SW 1271 (cell line): ENCODE data around the gene PNMA8A.
"Not testable (repeated sequence)": the region's sequence is repeated elsewhere in the genome, so short reads cannot be mapped to it uniquely, and the experiment has no call there.

Source experiments
- DNase-seq, 2 experiments: peaks; one replicate each; lab custom pipeline; 2025; lab: John Stamatoyannopoulos, UW

Gene PNMA8A, protein sequence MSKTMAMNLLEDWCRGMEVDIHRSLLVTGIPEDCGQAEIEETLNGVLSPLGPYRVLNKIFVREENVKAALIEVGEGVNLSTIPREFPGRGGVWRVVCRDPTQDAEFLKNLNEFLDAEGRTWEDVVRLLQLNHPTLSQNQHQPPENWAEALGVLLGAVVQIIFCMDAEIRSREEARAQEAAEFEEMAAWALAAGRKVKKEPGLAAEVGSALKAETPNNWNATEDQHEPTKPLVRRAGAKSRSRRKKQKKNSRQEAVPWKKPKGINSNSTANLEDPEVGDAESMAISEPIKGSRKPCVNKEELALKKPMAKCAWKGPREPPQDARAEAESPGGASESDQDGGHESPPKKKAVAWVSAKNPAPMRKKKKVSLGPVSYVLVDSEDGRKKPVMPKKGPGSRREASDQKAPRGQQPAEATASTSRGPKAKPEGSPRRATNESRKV

DNA sequence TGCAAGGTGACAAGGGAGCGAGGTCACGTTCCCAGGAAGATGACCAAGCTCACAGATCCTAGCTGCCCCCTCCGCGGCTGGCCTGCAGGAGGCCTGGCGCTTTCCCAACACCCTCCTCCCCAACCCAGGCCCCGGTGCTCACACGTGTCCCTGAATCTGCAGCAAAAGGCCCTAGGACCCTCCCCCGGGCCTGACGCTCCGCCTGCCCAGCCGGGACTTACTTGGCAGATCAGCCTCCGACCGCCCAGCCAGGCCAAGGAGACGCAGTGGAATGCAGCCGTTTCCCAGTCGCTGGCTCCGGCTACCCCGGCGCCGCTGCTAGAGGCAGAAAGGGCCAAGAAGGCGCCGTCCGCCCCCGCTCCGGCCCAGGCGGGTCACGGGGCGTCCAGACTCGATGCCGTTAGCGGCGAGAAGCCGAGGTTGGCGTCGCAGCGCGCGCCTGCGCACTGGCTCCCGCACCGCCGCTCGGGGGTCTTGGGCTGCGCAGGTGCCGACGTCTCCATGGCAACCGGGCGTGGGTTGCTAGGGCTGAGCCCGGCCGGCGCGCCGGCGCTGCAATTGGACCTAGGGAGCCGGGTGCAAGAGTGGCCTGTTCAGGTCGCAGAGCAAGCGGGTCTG, at the start of gene PNMA8A:
TSS of gene PNMA8A (minus strand) at position 448 of the 618 bp plus-strand sequence. CDS start 528 bp downstream, outside the sequence.
- no peak for DNase-seq

DNA sequence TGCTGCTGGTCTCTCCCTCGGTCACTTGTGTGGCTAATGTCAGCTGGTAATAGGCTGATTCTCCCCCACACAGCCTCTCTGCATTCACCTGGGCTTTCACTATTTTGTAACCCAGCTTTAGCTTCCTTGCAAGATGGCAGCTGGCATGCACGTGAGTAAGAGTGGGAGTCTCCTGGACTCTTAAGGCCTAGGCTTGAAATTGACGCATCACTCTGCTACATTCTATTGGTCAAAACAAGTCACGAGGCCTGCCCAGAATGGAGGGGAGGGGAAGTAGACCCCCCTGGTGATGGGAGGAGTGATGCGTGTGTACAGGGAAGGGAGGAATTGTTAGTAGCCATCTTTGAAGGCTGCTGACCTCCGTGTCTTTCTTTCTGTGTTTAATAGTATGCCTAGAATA, 49.3 kb upstream of the PNMA8A start:
- DNase-seq: no peak

DNA sequence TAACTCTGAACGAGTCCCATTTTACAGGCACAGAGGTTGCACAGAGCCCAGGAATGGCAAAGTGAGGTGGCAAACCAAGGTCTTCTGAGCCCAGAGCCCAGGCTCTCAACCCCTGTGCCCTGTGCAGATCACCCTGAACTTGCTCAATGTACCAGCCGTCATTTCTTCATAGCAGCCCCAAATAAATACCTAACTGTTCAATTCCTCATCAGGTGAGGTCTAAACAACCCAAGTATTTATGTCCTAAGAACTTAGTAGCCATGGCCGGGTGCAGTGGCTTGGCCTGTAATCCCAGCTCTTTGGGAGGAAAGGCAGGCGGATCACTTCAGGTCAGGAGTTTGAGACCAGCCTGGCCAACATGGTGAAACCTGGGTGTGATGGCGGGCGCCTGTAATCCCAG, 46.1 kb upstream of the PNMA8A start:
- DNase-seq: no peak

DNA sequence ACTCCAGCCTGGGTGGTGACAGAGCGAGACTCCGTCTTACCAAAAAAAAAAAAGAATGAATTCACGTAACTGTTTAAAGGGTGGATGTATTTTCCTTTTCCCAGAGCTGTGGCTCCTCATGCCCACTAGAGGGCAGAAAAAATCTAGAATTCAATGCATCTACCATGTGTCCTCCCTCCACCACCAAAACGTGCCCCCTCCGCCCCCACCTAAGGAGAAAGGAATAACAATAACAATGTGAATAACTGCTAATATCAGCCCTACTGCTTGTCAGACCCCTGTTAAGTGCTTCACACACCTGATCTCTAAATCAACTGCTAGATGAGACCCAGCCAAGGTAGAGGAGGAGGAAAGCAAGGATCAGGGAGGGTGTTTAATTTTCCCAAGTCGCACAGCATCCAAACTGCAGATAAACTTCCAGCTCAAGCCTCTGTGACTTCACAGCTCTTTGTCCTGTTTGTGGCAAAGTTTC, 44.6 kb upstream of the PNMA8A start:
- peak in 1 of 2 experiments; percentile 34 for DNase-seq

DNA sequence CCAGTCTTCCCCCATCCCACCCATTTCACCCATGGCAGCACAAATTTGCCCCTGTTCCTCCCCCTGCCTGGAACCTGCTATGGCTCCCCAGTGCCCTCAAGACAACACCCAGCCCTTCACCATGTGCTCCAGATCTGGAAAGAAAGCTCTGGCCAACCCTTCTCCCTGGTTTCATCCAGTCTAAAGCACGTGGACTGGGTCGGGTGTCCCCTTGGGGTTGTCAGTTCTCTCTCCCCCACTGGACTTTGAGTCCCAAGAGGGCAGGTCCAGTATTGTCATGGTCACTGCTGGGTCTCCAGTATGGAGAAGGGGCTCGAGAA, 43.9 kb upstream of the PNMA8A start:
- no peak for DNase-seq

DNA sequence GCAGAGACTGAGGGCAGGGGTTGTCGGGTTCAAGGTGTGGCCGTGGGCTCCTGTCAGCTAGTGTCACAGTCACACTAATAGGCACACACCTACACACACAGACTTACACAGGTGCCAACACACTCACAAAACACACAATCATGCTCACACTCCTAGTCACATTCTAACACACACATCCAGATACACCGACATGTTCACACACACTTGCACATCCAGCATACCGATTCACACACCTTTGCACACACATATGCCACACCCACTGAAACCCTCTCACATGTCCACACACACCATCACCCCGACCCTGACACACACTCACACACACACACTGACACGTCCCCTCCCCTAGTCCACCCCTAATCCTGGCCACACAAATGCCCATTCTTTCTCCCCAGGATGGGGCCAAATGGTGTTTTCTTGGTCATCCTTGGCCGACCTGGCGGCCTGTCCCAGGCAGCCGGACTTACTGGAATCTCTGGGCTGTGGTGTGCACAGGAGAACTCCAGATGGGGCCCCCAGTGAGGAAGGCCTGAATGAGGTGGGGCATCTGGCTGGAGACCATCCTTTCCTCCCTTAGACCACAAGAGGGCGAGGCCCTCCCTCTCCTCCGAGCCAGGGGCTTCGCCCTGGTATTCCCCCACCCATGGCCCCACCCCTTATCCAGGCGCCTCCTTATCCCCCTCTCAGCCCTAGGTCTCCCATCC, 43.4 kb upstream of the PNMA8A start:
- no peak for DNase-seq

DNA sequence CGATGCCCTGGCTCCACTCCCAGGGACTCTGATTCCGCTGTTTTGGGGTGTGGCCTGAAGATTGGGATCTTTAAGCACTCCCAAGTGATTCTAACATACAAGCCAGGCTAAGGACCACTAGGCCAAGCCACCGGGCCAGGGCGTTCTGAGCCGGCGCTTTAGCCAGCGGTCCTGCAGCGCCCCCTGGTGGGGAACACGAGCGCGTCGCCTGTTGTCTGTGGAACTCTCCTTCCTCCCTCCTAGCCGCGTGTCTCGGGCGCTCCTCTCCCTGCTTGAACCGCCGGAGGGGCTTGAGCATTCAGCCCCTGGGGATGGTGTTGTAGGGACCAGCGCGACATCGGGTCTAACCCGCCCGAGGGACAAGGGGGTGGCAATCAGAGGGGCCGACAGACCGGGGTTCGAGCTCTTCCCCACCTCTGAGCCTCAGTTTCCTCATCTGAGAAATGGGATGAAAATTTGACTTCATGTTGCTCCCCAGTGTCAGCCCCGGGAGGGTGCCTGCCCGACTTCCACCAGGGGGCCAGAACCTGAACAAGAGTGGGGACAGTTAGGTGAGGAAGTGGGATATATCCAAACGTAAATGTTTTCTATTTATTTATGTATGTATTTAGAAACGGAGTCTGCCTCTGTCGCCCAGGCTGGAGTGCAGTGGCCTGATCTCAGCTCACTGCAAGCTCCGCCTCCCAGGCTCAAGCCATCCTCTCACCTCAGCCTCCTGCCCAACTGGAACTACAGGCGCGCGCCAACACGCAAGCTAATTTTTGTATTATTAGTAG, 42.3 kb upstream of the PNMA8A start:
- DNase-seq: no peak

DNA sequence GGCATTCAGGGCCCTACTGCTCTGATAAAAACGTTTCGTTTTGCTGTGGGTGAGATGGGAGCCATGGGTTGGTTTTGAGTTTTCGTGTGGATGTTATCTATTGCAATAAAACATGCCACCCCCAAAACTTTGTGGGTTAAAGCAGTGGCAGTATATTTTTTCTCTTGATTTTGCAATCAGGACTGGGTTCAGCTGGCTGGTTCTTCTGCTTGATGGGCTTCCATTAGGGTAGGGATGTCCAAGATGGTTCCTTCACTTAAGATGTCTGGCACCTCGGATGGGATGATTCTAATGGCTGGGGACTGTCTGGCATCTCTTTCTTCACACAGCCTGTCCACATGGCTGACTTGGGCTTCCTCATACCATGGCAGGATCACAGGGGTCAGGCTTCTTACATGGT, 39.9 kb upstream of the PNMA8A start:
- no peak for DNase-seq

DNA sequence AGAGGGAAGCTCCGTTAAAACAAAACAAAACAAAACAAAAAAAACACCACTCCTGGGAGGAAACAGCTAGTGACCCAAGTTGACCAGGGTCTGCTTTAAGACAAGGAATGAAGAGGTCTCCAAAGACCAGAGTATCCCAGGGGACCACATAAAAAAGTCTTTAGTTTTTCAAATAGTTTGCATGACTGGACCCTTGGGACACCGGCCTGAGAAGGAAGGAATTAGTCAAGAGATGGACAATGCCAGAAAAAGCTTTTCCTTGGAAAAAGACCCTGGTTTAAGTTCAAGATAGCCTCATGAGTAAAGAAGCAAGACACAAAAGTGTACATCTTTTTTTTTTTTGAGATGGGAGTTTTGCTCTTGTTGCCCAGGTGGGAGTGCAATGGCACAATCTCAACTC, 36.8 kb upstream of the PNMA8A start:
- DNase-seq: no peak

DNA sequence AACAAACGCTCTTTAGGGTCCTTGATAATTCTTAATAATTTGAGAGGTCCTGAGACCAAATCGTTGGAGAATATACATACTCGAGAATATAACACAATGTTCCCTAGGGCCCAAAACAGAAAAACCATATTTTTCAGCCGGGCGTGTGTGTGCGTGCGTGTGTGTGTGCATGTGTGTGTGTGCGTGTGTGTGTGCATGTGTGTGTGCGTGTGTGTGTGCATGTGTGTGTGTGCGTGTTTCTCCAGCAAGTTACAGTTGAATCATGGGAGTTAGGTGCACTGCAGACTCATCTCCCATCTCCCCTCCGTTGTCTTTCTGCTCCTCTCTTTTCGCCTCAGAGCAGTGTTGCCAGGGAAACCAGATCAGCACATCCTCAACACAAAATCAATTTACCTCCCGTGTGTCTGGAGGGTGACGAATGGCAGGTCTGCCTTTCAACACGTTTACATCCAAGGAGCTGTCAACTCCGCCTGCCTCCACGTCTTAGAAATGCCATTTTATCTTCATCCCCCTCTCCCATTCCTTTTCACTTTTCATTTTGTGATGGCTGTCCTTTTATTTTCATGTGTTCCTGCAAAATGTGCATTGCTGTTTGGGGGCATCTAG, 32.6 kb upstream of the PNMA8A start:
- DNase-seq: no peak

DNA sequence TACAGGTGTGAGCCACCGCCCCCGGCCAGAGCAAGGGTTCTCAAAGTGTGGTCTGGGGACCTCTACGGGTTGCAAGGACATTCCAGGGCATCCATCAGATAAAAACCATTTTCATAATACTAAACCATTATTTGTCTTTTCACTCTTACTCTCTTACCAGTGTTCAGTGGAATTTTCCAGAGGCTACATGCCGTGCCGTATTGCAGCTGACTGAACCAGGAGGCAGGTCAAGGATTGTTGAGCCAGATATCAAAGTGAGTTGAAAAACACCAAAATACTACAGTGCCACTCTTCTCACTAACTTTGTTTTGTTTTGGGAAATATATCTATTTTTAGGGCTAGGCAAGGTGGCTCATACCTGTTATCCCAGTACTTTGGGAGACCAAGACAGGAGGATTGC, 31.5 kb upstream of the PNMA8A start:
- DNase-seq: no peak

DNA sequence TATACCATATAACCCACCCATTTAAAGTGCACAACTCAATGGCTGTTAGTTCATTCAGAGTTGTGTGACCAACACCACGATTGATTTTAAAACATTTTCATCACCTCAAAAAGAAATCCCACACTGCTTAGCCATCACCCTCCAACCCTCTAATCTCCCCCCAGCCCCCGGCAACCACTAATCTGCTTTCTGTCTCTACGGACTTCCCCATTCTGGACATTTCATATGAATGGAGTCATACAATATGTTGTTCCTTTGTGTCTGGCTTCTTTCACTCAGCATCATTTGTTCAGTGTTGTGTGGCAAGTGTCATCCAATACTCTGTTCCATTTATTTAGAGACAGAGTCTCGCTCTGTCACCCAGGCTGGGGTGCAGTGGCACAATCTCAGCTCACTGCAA, 28.3 kb upstream of the PNMA8A start:
- no peak for DNase-seq

DNA sequence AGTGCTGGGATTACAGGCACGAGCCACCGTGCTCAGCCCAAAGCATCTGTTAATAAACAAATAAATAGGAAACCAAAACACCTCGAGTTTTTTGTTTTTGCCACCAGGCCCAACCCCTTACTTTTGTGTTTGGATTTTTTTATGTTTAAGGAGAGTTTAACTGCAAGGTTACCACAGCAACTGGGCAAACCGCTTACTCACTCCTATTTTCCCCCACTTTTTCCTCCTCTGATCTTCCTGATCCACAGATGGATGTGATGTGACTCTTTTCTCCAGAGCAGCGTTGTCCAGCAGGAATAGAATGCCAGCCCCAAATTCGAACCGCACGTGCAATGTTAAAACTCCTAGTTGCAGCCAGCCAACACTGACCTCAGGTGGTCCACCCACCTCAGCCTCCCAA, 26.4 kb upstream of the PNMA8A start:
- DNase-seq: no peak

DNA sequence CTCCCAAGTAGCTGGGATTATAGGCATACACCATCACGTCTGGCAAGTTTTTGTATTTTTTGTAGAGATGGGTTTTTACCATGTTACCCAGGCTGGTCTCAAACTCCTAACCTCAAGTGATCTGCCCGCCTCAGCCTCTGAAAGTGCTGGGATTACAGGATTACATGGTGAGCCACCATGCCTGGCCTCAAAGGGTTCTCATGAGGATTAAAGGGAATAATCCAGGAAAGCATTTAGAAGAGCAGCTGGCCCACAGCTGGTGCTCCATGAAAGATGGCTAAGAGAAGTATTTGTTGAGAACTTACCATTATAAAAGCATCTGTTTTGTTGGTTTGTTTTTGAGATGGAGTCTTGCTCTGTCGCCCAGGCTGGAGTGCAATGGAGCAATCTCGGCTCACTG, 25.5 kb upstream of the PNMA8A start:
- not testable (repeated sequence) for DNase-seq

DNA sequence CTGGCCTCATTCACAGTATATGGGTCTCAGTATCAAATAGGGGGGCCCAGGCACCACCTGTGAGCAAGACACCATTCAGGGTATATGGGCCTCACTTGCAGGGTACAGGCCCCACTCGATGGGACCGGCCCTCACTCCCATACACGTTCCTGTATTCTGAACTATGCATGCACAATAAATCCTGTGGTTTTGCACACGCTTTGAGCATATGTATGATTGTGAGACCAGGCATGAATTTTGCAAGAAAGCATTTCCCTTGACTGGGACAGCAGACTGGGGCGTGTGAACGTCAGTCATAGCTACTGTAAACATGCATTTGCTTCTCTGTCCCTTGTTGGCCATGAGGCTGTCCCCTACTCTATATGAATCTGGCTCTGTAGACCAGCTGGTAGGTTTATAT, 24.9 kb upstream of the PNMA8A start:
- no peak for DNase-seq

DNA sequence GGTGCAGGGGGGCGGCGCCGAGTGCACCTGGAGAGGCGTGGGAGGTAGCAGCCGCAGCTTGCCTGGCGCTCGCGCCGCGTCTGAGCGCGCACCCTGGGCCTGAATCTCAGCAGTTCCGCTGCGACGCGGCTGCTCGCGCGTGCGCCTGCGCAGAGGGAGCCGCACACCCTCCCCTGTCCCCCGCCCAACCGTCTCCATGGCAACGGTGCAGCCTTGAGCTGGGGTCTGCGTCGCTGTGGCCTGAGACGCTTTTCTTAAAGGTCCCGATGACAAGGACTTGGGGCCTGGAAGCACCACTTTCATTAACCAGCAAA, 24.4 kb upstream of the PNMA8A start, which contains the start of gene PNMA8B:
TSS of gene PNMA8B (minus strand) at position 82 of the 314 bp plus-strand sequence. CDS start 402 bp downstream, outside the sequence.
- no peak for DNase-seq

DNA sequence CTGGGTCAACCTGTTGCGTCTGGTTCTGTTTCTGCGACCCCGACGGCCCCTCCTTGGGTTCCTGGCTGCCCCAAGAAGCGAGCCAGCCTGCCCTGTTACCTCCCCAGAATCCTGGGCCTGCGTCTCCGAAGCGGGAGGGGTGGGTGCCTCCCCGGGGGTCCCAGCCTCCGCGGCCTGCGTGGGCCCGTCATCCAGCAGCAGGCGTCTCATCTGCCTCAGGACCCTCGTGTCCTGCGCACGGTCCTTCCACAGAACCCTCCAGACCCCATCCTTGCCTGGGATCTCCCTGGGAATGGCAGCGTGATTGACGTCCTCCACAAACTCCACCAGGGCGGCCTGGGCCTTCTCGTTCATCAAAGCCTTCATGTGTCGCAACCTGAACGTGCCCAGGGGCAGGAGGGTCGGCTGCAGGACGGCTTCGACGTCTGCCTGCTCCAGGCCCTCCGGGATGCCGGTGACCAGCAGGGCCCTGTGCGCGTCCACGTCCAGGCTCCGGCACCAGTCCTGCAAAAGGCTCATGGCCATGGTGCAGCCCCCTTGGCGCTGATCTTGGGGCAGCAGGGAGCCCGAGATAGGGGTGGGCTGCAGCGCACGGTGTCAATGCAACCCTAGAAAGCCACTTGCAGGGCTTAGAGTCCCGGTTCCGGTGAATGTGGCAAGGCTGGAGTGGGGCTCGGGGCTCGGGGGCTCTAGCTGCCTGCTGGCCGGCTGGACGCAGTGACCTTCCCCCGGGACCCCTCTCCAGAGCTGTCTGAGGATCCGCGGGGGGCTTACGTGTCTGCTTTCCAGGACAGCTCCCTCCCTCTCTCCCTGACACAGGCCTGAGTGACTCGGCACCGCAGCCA, 23.8 kb upstream of the PNMA8A start:
- DNase-seq: no peak

DNA sequence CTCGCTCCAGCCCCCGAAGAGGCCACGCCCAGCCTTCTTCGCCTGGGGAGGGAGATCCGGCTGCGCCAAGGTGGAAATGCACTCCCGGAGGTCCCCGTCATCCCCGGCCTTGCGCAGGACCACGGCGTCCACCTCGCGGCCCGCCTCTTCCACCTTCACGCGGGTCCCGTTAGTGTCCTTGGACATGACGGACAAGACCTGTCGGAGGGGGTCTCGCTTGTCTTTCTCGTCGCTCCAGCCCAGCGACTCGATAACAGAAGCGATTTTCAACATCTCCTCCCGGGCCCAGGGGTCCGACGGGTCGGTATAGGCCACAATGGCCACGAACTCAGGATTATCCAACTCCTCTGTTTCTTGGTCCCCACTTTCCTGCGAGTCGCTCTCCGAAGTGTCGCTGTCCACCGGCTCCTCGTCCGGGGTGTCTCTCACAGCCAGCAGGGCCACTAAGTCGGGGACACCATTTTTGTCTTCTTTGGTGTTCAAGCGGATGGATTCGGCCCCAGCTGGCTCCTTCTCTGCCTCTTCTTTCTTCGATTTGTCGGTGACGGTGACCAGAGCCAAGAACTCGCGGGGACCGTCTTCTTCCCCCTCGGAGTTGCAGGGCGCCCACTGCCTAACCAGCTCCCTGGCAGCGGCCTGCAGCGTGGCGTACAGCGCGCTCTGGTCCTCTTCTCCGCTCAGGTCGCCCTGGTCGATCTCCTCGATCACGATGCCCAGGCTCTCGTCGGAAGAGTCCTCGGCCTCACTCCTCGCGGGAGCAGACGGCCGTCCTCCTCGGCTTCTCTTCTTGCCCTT, 23.0 kb upstream of the PNMA8A start:
- DNase-seq: no peak

DNA sequence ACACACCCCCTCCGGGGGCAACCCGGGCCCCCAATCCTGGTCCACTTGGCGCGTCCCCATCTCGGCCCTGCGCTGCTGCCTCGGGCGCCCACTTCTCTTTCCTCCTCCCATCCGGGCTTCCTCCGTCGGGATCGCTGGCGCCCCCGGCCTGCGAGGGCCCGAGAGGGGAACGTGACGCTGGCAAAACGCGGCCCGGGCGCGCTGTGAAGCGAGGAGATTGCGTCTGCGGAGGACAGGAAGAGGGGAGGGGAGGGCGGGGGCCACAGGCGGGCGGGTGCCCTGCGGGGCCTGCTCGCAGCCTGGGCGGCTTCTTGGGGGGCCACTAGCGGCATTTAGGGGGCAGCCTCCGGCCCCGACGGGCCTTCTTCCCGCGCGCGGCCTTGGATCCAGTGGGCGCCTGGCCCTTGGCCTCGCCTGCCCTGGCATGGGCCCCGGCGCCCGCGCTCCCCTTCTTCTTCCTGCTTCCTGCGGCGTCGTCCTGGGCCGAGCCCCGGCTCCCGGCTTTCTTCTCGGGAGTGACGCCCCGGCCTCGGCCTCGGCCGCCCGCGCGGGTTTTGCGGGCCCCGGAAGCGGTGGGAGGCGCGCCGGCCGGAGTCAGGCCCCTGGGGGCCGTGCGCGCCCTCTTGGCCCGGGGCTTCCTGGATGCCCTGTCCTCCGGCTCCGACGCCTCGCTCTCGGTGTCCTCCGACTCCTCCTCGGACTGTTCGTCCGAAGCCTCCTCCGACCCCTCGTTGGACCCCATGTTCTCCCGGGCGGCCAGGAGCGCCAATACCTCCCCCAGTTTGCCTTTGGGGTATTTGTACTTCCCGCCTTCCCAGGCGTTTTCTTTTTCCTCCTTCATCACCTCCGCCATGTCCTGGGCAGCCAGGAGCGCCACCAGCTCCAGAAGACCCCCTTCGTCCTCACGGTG, 22.1 kb upstream of the PNMA8A start:
- no peak for DNase-seq
